VCaP (cell line): ENCODE measurements around the gene MIOX.

Experiments
- H3K27ac ChIP-seq: fragments of 450-650 bp; 2 replicates; pipeline ENCODE4 v1.5.1; 2017
- TF ChIP-seq, protein P1 (sequence below): fragments of 450-650 bp; conservative IDR thresholded peaks from 2 replicates; pipeline ENCODE4 v1.5.1; 2017; ENCODE audit warnings: mild to moderate bottlenecking, moderate library complexity

MIOX gene

DNA sequence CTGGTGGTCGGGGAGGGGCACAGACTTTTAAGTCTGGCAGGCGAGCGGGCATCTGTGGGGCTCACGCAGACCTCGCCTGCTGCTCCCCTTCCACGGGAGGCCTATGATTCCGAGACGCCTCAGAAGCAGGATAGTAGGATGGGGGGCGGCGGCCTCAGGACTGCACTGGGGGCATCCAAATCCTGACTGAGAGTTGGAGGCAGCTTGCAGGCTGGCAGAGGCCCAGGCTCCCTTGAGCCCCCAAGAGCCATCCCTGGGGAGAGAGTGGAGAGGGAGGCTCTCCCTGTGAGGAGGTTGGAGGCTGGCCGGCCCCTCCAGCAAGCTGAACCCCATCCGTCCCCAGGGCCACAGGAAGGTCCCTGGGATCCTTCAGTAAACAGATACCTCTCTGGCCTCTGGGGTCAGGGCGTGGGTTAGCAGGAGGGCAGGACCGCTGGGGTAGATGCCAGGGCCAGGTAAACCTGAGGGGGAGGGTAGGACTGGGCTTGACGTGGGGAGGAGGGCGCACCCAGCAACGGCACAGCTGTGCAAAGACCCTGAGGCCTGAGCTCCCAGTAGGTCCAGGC, 45.1 kb upstream of the MIOX start:
- TF ChIP-seq, protein P1, sequence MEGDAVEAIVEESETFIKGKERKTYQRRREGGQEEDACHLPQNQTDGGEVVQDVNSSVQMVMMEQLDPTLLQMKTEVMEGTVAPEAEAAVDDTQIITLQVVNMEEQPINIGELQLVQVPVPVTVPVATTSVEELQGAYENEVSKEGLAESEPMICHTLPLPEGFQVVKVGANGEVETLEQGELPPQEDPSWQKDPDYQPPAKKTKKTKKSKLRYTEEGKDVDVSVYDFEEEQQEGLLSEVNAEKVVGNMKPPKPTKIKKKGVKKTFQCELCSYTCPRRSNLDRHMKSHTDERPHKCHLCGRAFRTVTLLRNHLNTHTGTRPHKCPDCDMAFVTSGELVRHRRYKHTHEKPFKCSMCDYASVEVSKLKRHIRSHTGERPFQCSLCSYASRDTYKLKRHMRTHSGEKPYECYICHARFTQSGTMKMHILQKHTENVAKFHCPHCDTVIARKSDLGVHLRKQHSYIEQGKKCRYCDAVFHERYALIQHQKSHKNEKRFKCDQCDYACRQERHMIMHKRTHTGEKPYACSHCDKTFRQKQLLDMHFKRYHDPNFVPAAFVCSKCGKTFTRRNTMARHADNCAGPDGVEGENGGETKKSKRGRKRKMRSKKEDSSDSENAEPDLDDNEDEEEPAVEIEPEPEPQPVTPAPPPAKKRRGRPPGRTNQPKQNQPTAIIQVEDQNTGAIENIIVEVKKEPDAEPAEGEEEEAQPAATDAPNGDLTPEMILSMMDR = no peak
- H3K27ac ChIP-seq = no peak overlapping the region

DNA sequence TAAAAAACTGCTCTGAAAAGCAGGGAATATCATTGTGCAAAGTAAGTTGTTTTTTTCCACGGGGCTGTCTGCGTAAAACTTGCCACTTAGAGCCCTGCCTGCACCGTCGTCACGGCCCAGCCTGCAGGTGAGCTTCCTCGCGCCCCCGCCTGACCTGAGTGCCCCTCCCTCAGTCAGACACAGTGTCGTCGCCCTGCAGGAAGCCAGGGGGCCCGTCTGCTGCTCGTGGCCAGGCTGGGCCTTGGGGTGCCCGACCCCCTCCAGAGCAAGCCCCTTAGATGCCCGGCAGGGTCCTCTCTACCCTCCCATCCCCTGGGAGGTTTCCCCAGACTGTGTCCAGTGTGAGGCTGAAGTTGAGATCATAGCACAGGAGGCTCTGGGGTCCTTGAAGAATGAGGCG, 43.5 kb upstream of the MIOX start:
- H3K27ac ChIP-seq = no peak overlapping the region
- TF ChIP-seq, protein P1 = no peak

DNA sequence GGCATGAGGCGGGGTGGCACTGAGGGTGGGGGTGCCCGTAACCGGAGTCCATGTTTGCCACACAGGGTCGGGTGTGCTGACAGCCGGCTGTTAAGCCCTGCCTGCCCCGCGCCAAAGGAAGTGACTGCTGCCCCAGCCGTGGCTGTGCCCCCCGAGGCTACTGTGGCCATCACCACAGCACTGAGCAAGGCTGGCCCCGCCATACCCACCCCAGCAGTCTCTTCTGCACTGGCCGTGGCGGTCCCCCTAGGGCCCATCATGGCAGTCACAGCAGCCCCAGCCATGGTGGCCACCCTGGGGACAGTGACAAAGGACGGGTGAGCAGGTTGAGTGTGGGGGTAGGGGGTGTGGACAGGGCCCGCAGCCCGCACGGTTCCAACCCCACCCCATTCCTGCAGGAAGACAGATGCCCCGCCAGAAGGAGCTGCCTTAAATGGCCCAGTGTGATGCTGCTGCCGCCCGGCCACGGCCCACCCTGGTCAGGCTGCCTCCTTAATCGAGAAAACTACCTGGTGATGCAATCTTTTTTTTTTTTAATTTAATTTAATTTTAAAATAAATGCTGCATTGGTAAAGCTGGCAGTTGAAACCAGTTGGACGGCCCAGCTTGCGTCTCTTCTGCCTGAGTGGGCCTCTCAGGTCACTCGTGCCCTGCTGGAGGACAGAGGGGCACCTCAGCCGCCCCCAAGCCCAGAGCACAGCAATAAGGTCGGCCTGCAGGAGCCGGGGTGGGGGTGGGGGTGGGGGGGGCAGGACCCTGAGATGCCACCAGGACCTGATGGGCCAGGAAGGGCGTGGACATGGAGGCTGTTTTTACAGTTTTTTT, 42.6 kb upstream of the MIOX start:
- no peak overlapping the region; the same call in 1 of the 2 replicates for H3K27ac ChIP-seq
- TF ChIP-seq, protein P1 = no peak

DNA sequence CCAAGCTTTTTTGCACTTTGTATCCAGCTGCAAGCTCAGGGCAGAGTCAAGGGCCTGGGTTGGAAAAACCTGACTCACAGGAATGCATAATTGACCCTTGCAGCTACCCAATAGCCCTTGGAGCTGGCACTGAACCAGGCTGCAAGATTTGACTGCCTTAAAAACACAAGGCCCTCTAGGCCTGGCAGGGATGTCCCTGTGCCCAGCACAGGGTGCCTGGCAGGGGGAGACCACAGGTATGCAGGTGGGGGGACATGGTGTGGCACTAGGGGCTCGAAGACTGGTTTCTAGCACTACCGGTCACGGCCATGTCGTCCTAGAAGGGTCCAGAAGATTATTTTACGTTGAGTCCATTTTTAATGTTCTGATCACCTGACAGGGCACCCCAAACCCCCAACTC, 42.0 kb upstream of the MIOX start:
- no peak overlapping the region; the same call in 1 of the 2 replicates for H3K27ac ChIP-seq
- TF ChIP-seq, protein P1 = no peak

DNA sequence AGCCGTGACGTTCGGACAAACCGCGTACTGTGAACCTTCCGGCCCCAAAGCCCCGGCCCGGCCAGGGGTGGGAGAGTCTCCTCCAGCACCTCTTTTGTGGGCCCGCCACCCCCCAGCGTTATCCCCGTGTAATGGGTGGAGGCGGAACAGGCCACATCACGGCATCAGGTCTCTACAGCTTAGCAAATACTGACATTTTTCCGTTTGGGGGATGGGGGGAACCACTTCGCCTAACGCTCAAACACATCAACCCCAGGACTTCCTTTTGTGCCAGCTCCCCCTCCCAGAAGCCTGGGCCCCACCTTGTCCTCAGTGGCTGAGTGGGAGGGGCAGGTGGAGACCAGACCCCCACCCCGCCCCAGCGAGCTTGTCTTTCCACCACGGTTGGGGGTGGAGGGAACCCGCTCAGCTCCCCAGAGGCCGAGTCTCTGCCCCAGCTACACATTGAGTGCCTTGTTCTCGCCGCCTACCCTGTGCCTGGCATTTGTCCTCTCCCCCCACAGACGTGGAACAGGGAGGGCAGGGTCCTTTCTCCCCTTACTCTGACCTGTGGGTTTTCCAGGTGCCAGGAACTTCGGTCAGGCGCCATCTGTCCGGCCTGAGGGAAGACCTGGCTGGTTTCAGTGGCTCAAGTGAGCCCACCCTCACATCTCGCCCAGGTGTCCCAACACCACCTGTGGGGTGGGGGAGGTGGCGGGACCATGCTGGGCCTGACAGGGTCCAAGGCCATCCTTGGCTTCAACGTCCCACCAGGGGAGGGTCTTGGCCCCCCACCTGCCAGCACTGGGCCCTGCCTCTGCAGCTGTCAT, 41.4 kb upstream of the MIOX start:
- H3K27ac ChIP-seq = no peak overlapping the region; the same call in 1 of the 2 replicates

DNA sequence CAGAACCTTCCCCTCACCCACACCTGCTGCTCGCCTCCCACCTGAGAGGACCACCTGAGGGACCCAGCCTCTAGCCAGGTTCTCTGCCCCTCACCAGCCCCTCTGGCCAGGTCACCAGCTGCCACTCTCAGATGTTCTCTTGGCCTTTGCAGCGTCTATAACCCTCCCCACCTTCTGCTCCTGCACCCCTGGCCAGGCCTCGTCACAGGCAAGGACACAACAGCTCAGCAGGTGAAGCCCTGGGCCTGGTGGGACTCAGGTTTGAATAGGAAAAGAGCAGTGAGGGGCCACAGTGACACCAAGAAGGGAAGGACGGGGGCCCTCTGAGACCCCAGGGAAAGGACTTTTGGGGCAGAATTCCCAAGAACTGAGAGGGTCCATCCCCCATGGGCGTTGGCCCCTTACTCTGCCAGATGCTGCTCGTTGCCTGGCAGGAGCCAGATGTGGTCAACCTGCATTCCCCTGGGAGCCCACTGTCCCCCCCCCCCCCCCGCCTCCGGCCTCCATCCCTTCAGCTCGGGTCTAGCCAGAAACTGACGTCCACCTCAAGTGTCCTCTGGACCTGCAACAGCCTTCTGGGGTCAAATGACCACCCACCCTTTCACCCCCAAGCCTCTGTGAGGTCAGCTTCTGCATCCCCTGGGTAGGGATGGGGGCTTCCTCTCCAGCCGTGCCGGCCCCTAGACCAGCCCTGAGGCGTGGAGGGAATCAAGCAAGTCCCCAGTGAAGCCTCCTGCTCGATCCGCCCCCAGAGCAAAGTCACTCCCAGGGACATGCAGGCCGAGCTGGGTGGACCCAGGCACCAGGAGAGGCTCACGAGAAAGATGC, 40.6 kb upstream of the MIOX start:
- H3K27ac ChIP-seq = no peak overlapping the region
- TF ChIP-seq, protein P1 = no peak

More for the DNA sequence above, 41.4 kb upstream of the MIOX start:
- TF ChIP-seq, protein P1 = no peak
